Colon (tissue), 2 donors: ENCODE results near the gene TRPM2.
"Not testable (repeated sequence)": the region's sequence is repeated elsewhere in the genome, so short reads cannot be mapped to it uniquely, and the experiment has no call there.

Source experiments
- FAIRE-seq: peaks from 2 replicates; lab custom pipeline; 2012; peaks lifted over from hg19 to GRCh38; lab: Jason Lieb, UNC
- donor health status: control.
- donor health status: control.

Gene TRPM2

DNA sequence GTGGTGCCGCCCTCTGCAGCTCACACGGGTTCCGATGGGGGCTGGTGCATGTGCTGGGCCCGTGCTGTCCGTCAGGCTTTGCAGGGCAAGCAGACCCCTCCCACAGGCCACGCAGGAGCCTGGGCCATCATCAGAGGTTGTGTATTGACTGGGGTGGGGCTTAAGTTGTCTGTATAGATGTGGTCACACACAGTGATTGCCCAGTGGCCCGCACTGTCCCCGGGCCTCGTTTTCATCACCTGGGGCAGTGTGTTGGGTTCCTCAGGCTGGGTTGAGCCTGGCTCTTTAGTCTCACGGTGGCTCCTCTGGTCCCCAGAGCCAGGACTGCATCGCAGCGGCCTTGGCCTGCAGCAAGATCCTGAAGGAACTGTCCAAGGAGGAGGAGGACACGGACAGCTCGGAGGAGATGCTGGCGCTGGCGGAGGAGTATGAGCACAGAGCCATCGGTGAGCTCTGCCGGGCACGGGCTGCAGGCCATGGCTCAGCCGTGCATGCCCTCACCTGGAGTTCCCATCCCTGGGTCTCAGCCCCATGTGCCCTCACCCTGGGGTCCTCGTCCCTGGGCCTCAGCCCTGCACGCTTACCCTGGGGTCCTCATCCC is 44.1 kb downstream of the TRPM2 start:
- FAIRE-seq = no peak

DNA sequence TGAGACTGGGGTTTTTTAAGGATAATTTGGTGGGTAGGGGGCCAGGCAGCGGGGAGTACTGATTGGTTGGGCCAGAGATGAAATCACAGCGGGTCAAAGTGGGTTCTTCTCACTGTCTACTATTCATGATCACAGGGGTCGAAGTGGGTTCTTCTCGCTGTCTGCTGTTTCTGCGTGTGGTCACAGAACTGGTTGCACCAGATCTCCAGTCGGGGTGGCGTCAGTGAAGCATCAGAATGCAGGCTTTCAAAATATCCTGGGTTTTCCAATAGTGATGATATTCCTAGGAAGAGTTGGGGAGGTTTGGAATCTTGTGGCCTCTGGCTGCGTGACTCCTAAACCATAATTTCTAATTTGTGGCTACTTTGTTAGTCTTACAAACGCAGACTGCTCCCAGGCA is 45.1 kb downstream of the TRPM2 start:
- FAIRE-seq = no peak

DNA sequence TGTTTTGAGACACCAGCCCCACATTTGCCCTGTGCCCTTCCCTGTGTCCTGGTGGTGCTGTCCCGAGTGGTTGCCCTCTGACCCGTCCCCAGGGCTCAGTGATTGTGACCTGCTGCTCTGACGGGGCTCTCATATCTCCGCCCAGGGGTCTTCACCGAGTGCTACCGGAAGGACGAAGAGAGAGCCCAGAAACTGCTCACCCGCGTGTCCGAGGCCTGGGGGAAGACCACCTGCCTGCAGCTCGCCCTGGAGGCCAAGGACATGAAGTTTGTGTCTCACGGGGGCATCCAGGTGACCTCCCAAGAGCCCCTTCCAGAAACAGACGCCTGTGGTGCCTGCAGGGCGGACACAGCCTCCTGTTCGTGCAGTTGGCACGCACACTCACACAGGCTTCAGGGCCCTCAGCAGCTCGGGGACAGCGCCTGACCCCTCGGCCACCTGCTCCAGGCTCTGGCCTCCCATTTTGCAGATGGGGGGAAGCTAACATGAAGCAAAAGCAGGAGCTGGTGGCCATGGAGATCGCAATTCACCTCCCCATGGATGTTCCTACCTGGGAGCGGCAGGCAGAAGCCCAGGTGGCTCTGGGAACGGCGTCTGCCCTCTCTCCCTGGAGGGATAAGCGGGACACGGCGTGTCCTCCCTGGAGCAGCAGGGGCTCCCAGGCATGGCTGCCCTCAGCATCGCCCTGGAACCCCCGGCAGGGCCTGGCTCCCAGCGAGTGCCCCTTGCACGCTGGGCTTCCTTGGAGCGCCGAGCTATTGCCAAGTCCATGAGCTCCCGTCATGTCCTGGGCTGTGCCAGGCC is 45.9 kb downstream of the TRPM2 start:
- no peak for FAIRE-seq

DNA sequence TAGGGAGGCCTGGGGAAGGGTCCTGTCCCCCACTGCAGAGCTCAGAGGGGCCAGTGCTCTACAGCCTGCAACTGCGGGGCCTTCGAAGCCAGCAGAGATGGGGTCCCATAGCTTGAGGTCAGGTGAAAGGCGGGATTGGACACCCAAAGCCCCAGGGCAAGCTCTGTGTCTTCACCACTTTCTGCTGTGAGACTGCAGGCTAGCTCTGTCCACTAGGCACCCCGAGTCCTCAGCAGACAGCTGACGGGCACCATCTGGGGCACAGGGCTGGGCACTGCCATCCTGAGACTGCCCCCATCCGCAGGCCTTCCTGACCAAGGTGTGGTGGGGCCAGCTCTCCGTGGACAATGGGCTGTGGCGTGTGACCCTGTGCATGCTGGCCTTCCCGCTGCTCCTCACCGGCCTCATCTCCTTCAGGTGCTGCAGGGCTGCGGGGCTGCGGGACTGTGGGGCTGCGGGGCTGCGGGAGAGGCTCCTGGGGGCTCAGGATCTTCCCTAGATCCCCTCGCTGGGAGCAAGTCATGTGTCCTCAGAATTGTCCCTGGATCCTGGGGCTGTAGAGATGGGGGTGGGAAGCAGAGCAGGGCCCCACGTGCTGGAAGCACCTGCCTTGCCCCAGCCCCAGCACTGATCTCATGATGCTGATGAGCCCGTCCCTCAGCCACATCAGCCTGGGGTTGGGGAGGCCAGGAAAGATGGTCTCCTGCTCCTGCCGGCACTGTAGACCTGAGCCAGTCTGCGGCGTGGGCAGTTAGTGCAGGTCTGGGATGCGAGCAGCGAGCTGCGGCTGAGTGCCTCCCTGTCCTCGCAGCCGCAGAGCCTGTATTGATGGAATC is 46.8 kb downstream of the TRPM2 start:
- FAIRE-seq = no peak

GRCh38 chr21:44400791-44401385 is 47.5 kb downstream of the TRPM2 start:
- no peak for FAIRE-seq

DNA sequence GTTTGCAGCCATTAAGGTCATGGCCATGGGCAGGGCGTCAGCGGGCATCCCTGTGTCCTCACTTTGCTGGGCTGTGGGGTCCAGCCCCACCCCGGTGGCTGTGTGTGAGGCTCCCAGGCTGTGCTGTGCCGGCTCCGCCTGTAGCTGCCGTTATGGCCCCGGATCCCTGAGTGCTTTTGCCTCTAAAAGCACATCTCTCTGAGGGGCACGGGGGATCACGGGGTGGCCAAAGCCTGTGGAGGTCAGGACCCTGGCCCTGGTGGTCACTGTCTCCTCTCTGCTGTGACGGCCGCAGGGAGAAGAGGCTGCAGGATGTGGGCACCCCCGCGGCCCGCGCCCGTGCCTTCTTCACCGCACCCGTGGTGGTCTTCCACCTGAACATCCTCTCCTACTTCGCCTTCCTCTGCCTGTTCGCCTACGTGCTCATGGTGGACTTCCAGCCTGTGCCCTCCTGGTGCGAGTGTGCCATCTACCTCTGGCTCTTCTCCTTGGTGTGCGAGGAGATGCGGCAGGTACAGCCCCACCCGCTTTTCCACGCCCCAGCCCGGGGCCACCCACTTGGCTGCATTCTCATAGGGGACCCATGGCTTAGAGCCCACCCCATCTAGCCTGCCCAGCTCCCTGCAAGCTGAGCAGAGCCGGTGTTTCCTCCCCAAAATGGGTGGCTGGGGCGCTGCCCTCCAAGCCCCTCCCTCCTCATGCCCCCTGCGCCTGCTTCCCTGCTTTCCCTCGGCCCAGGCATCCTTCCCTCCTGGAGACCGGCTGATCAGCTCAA is 48.2 kb downstream of the TRPM2 start:
- FAIRE-seq = no peak

DNA sequence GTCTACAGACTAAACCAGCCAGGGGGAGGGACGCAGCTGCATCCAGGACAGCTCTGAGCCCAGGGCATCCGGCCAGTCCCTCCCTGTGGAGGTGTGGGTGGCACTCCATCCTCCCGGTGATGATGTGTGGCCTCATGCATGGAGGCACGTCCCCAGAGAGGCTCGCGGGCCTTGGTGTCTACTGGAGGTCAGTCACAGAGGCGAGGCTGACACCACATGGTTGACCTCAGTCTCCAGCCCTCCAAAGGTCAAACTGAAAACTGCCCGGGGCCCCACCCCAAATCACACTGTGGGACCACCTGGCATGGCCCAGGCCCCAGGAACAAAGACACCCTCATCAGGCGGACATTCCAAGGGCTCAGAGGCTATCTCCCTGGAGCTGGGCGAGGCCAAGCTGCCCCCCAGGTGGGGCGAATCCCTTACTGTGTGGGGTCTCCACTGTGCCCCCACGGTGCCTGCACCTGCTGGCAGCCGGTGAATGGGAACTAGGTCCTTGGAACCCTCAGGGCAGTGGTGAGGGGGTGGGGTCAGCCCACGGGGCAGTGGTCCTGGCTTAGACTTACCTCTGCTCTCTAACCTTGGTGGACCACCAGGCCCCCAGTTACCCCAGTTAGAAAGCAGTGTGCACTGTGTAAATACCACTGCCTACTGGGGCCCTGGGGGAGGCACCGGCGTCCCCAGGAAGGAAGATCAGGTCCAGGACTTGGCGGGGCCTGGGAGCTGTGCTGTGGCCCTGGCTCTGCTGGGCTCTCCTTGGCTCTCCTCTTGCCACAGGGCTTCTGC is 49.1 kb downstream of the TRPM2 start:
- FAIRE-seq = no peak

- FAIRE-seq = no peak
Measured at GRCh38 chr21:44403106-44404020, 49.9 kb downstream of the TRPM2 start.

DNA sequence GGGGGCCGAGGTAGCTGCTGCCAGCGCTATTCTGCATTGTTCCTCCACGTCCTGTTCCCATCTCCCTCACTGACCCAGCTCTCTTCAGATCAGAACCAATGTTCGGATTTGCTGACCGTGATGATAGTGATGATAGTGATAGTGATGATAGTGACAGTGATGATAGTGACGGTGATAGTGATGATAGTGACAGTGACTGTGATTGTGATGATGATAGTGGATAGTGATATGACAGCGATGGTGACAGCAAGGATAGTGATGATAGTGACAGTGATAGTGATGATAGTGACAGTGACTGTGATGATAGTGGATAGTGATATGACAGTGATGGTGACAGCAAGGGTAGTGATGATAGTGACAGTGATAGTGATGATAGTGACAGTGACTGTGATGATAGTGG is 51.1 kb downstream of the TRPM2 start:
- not testable (repeated sequence) for FAIRE-seq

DNA sequence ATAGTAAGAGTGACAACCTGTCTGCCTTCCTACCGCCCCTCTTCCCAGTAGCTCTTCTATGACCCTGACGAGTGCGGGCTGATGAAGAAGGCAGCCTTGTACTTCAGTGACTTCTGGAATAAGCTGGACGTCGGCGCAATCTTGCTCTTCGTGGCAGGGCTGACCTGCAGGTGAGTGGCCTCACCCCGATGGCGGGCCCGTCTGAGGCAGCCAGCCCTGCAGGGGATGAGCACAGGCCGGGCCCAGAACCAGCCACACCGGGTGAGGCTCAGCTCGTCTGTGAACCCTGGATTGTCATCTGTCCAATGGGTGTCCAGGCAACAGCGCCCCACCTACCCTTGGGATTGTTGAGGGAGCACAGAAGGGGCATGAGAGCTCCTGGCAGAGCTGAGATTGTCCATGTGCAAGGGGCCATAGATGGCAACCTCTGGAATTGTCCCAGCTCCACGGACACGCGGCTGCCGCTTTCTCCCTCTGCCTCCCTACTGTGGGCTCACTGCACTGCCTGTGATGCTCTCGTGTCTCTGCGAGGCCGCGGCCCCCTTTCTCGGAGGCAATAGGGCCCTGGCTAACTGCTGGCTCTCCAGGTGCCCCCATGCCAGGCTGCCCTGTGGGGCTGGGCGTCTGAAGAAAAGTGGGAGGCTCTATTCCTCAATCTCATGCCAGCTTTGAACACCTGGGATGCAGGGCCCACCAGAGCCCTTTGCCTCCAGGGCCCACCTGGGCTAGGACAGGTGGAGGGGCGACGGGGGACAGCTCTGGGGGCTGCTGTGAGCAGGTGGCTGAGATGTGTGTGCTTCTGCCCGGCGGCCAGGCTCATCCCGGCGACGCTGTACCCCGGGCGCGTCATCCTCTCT is 51.9 kb downstream of the TRPM2 start:
- no peak for FAIRE-seq

- FAIRE-seq = no peak
Measured at GRCh38 chr21:44405948-44406872, 52.8 kb downstream of the TRPM2 start.

- FAIRE-seq = no peak
Measured at GRCh38 chr21:44406953-44407352, 53.5 kb downstream of the TRPM2 start.

GRCh38 chr21:44407493-44407892 is 54.1 kb downstream of the TRPM2 start:
- FAIRE-seq = no peak

DNA sequence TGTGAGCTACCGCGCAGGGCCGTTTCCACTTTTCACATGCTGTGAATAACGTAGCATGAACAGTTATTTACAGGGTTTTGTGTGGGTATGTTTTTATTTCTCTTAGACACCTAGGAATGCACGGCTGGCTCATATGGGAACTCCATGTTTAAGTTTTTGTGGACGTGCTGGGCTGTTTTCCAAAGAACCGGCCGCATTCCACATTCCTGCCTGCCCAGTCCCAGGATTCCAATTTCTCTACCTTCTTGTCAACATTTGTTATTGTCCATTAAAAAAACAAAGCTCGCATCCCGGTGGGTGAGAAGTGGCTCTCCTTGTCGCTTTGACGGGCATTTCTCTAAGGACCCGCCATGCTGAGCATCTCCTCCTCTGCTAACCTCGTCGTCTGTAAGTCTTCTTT is 54.8 kb downstream of the TRPM2 start:
- FAIRE-seq = no peak

GRCh38 chr21:44413566-44414290 is 60.3 kb downstream of the TRPM2 start:
- FAIRE-seq = no peak

DNA sequence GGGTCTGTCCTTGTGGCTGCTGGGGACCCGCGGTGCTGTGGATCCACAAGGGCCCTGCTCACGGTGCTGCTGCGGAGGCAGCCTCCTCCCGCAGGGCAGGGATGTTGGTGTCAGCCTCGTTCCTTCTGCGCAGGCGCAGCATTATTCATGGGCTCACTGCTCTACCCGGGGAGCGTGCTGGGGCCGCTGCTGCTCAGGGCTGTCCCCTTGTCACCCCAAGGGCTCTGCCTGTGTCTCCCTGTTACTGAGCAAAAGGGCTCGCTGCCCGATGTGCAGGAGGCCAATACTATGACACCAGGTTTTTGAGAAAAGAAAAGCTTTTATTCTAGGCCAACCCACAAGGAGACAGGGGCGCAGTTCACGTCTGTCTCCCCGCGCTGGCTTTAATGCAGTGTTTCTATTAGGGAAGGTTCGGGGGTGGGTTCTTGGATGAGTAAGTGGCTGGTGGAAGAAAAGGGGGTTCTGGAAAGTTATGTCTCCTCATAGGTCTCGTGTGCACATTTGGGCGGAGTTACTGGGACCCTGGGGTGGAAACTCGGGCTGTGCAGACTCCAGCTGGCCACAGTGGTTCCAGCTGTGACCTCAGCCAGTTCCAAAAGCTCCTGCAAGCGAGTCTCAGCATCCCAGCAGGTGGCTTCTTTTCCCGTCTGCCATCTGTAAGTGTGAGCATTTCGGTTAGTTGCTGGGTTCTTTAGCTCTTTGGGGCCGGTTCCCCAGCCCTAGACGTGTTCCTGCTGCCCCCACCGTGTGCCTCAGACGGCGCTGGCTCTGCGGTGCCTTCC is 61.1 kb downstream of the TRPM2 start:
- FAIRE-seq = no peak
